ENCODE data around the gene SCAMP4. TPM values are rescaled to one million over a fixed set of nuclear protein-coding genes. Genes with fewer than 3 reads are reported as not detected.
"Not testable (repeated sequence)": the region's sequence is repeated elsewhere in the genome, so short reads cannot be mapped to it uniquely, and the experiment has no call there.

The SCAMP4 gene
- total RNA-seq, 2 donors from 2014 or later = 56.3 to 76.5 TPM

DNA sequence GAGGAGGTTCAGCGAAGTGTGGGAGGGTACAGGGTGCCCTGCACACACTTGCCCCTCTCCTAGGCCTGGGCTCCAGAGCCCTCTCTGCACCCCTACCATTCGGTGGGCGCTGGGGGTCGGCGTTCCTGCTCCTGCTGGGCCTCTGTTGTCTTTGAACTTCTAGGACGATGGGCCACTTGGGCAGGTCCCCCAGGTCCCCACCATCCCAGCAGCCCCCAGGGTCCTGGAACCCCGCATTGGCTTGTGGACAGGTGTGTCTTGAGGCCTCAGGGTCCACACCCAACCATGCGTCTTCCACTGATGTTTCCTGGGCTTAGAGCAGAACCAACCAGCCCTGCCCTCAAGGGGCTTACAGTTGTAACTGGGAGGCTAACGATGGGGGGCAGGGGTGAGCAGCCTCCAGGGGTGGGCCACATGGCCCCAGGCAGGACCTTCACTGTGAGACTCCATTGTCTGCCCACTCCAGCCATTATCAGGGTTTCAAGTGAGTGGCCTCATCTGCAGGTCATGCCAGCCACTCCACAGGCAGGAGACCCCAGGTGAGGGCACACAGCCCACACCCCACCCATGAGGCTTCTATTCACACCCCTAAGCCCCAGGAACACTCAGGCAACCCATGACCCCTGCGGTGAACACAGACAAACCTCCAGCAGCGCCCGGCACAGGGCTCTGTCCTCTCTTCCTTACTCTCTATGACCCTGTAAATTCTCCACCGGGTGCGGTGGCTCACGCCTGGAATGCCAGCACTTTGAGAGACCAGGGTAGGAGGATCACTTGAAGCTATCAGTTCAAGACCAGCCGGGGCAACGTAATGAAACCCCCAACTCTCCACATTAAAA lies 39.8 kb upstream of the SCAMP4 start:
- ATAC-seq (no peak), DNase-seq (no peak)
- intact Hi-C loops (cut with DNase I, micrococcal nuclease) = no loop called here

GRCh38 chr19:1866693-1867348 lies 38.4 kb upstream of the SCAMP4 start:
- intact Hi-C loops (cut with DNase I, micrococcal nuclease) = no loop called here
- ATAC-seq = no peak
- DNase-seq = no peak

DNA sequence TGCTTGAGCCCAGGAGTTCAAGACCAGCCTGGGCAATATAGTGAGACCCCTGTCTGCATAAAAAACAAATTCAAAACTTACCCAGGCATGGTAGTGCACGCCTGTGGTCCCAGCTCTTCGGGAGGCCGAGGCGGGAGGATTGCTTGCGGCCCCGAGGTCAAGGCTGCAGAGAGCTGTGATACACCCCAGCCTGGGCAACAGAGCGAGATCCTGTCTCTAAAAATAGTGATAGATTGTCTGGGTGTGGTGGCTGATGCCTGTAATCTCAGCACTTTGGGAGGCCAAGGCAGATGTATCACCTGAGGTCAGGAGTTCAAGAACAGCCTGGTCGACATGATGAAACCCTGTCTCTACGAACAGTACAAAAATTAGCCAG lies 37.9 kb upstream of the SCAMP4 start:
- ATAC-seq = no peak
- DNase-seq = no peak
- intact Hi-C loops (cut with DNase I, micrococcal nuclease) = no loop called here

- ATAC-seq (no peak), DNase-seq (no peak)
- intact Hi-C loops (cut with DNase I, micrococcal nuclease) = no loop called here
These were observed 36.2 kb upstream of the SCAMP4 start for GRCh38 chr19:1868971-1869370.

- DNase-seq = no peak
- no peak for ATAC-seq
- intact Hi-C loops (cut with DNase I, micrococcal nuclease) = no loop called here
These were observed 34.0 kb upstream of the SCAMP4 start for GRCh38 chr19:1871140-1871597.

DNA sequence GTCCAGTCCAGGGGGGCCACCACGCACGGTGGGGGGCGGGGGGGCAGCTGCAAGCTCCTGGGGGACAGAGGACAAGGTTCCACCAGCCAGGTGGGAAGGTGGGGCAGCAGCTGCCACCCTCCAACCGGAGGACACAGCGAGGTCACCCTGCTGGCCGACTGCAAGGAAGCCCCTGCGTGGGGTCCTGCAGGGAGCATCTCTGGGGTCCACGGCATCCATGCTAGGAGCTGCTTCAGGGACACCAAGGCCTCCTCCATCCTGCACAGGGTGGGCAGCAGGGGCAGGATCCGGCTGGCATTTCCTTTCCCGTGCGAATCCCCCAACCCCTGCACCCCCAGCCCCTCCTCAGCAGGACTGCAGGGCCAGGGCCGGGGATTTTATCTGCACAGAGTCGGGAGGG lies 33.6 kb upstream of the SCAMP4 start:
- DNase-seq (no peak), ATAC-seq (no peak)
- intact Hi-C loops (cut with DNase I, micrococcal nuclease) = no loop called here

- intact Hi-C loops (cut with DNase I, micrococcal nuclease) = no loop called here
- no peak for DNase-seq
- no peak for ATAC-seq
These were observed 32.2 kb upstream of the SCAMP4 start for GRCh38 chr19:1872807-1873523.

- intact Hi-C loops (cut with DNase I, micrococcal nuclease) = no loop called here
- ATAC-seq (no peak), DNase-seq (no peak)
These were observed 31.4 kb upstream of the SCAMP4 start for GRCh38 chr19:1873524-1874473.

DNA sequence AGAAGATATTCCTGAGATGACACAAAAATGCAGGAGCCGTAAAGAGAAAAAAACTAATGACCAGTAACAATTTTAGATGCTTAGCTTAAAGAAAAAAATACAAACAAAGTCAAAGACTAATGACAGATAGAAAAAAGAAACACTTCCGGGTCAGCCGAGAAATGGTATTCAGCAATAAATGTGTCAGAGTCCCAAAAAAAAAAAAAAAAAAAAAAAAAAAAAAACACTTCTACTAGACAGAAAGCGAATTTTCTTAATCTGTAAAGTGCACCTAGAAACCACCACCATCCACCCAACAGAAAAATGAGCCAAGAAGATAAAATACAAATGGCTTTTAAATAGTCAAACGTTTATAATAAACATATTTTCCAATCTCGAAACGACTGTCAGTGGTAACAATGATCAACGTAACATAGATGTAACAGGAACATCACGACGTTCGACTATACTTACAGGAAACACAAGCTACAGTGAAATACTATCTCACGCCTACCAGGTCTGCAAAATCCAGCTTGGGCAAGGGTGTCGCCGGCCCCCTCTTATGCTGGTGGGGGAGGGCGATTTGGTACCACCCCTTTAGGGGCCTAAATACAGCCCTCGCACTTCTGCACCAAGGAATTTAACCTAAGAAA lies 30.5 kb upstream of the SCAMP4 start:
- intact Hi-C loops (cut with DNase I, micrococcal nuclease) = no loop called here
- ATAC-seq (no peak), DNase-seq (no peak)

DNA sequence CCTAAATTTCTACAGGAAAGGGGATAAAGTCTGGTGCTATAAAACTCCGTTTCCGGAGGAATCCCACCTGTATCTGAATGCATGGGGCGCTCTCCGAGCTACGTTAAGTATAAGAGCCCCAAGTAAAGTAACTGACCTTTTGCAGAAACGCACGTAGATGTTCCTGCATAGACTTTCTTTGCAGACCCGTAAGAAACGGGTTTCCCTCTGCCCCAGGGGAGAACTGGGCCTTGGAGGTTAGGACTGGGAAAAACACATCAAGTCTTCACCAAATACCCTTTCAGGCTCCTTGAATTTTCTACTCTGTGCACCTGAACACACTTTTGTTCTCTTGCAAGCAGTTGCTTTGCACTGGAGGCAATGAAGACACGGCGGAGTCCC lies 29.9 kb upstream of the SCAMP4 start:
- intact Hi-C loops (cut with DNase I, micrococcal nuclease); DNase-seq: not testable (repeated sequence)
- ATAC-seq = peak; percentile 8

GRCh38 chr19:1875646-1876495 lies 29.3 kb upstream of the SCAMP4 start:
- ATAC-seq (peak; percentile 95), DNase-seq (peak; percentile 91 to 96)
- intact Hi-C loops (cut with DNase I, micrococcal nuclease) = no loop called here

DNA sequence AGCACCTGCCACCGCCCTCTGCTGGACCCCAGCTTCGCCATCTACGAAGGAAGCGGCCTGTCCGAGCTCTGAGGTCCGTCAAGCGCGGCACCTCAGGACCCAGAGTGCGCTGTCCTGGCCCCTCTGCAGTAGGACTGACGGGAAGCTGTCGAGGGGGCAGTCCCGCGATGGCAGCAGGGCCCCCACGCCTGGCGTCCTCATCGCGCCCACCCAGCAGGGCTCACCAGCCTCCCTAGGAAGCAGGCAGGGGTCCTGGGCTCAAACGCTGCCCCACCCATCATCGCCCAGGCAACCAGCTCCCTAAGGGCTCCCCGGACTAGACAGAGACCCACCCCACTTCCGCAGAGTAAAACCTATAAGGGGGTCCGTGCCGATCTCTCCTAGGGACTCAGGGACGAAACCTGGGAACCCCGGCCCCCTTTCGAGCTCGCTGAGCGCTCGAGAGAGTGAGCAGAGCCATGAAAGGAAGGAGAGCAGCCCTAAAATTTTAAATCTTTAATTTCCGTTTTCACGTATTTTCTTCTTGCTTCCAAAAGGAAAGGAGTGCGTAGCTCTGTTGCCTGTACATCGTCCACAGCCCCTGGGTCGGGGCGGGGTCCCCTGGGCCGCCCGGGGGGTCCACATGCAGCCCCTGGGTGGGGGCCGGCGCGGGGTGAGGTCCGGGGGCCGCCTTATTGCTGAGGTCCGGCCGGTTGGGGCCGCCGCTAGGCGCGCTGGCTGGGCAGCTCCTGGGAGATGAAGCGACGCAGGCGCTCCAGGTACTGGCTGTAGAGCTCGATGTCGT lies 28.5 kb upstream of the SCAMP4 start:
- DNase-seq; intact Hi-C loops (cut with DNase I, micrococcal nuclease): not testable (repeated sequence)
- ATAC-seq = peak; percentile 19

DNA sequence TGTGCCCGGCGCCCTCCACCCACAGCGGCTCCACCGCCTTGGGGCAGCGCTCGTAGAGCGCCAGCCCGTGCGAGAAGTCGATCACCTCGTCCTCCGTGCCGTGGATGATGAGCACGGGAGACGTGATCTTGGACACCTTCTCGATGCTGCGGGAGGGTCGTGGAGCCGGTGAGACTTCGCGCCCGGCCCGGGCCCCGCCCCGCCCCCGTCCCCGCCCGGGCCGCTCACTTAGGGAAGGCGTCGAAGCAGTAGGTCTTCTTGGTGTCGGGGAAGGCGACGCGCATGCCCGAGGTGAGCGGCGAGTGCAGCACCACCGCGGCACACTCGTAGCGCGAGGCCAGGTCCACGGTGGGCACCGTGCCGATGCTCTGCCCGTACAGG lies 27.9 kb upstream of the SCAMP4 start:
- ATAC-seq; DNase-seq; intact Hi-C loops (cut with DNase I, micrococcal nuclease): not testable (repeated sequence)

- intact Hi-C loops (cut with DNase I, micrococcal nuclease); ATAC-seq: not testable (repeated sequence)
These were observed 26.6 kb upstream of the SCAMP4 start for GRCh38 chr19:1878583-1878982.

GRCh38 chr19:1879982-1880381 lies 25.2 kb upstream of the SCAMP4 start:
- ATAC-seq; intact Hi-C loops (cut with DNase I, micrococcal nuclease); DNase-seq: not testable (repeated sequence)

More at GRCh38 chr19:1878583-1878982, 26.6 kb upstream of the SCAMP4 start:
- DNase-seq = not testable (repeated sequence)

DNA sequence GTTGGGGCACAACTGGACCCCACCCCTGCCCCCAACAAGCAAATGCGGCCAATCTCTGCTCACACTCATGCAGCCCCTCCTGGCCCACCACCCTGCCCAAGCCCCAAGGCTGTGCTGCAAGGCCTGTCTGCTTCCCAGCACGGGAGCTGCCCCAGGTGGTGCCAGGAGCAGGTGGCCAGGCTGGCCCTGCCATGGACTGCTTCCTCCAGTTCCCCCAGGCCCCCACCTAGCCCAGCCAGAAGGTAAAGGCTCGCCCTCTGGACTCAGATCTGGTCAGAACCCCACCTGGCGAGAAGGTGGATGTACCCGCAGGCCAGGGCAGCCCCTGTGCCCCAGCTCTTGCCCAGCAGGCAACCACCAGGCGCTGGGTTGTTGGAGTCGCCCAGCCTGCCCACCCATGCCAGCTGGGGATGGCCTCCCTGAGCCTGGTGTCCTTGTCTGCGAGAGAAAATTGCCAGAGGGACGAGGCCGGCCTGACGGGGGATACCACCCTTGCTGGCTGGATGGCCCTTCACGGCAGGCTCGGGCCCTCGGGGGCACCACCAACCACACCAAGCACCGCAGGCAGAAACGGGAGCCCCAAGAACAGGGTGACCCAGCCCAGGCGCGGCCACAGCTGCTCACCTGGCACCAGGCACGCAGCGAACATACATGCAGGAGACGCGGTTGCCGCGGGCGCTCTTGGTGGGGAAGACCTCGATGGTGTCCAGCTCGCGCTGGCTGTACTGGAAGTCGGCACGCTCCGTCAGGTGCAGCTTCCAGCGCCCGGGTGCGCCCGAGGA lies 24.4 kb upstream of the SCAMP4 start:
- DNase-seq = no peak
- ATAC-seq = no peak
- intact Hi-C loops (cut with DNase I, micrococcal nuclease) = no loop called here

Measured in left colon (tissue), 2 donors.